HepG2 (cell line): ENCODE measurements around the gene L3MBTL4. TPM values are rescaled to one million over a fixed set of nuclear protein-coding genes. Genes with fewer than 3 reads are reported as not detected.

ENCODE experiments used
- ATAC-seq: fragments of 200-7000 bp; cut with Tn5 transposase; 3 replicates; pipeline ENCODE4 v1.9.1; 2020; ENCODE audit warnings: mild to moderate bottlenecking, moderate library complexity
- BruUV-seq: library from RNA; stranded (reverse); fragments of 400-500 nt; replicated peaks from 2 replicates; lab custom pipeline; 2021; lab: Mats Ljungman, UMichigan
- CTCF ChIA-PET: fragments of 300-600 bp; formaldehyde crosslinking; extraction: SDS; loops from one replicate; lab custom pipeline; 2021; ENCODE audit warnings: low total read pairs, inconsistent platforms, low intra/inter-chr PET ratio; lab: Yijun Ruan, JAX
- POLR2A ChIA-PET: fragments of 350-600 bp; sonication (Branson Sonifier 250); formaldehyde crosslinking; loops from one replicate; lab custom pipeline; 2020; ENCODE audit warnings: antibody characterized with exemption, inconsistent platforms; lab: Yijun Ruan, JAX
- DNase-seq: peaks from one replicate; pipeline ENCODE4 v3.0.0-alpha.2; 2015; ENCODE audit warnings: low spot score
- FAIRE-seq: peaks from 3 replicates; lab custom pipeline; 2011; peaks lifted over from hg19 to GRCh38; lab: Jason Lieb, UNC
- H2AFZ ChIP-seq: one replicate; pipeline ENCODE4 v1.6.1; 2011; ENCODE audit warnings: low read length, inconsistent platforms
- H3K27ac ChIP-seq: fragments of 300-600 bp; 3 replicates; pipeline ENCODE4 v1.8.0; 2011; ENCODE audit warnings: mixed run types, mild to moderate bottlenecking, mixed read lengths, low read length, inconsistent platforms; ENCODE audit not compliant: insufficient read depth; ENCODE audit errors: extremely low read length
- H3K27me3 ChIP-seq, 2 experiments: fragments of 200-600 bp in 1 of 2; 2 replicates in 1 of 2; 3 replicates in 1 of 2; pipeline versions ENCODE4 v1.6.0 to v1.8.0; 2011; ENCODE audit warnings: low read length in 2 of 2, mild to moderate bottlenecking in 2 of 2, moderate library complexity in 2 of 2, inconsistent platforms in 1 of 2; ENCODE audit not compliant: insufficient read depth in 2 of 2, control insufficient read depth in 1 of 2
- H3K36me3 ChIP-seq, 2 experiments: fragments of 200-600 bp in 1 of 2; replicated peaks in 1 of 2; 2 replicates in 1 of 2; 3 replicates in 1 of 2; pipeline versions ENCODE4 v1.5.1 to v1.8.0; 2011; ENCODE audit warnings: low read length in 2 of 2, inconsistent platforms in 1 of 2; ENCODE audit not compliant: insufficient read depth in 2 of 2, control insufficient read depth in 1 of 2
- H3K4me1 ChIP-seq: 2 replicates; pipeline ENCODE4 v1.5.1; 2012; ENCODE audit warnings: low read length, inconsistent platforms; ENCODE audit not compliant: insufficient read depth
- H3K4me2 ChIP-seq: 2 replicates; pipeline ENCODE4 v1.6.0; 2011; ENCODE audit warnings: low read depth, low read length, inconsistent platforms
- H3K4me3 ChIP-seq, 3 experiments: fragments of 200-600 bp in 1 of 3; sonication (generic), shearing (Covaris generic) in 1 of 3; replicated peaks in 1 of 3; 2 replicates each; pipeline ENCODE4 v1.5.1; 2011 to 2016; ENCODE audit warnings: low read length in 3 of 3, inconsistent platforms in 2 of 3, low read depth in 2 of 3, mild to moderate bottlenecking in 2 of 3, control low read depth in 1 of 3, mixed read lengths in 1 of 3; ENCODE audit not compliant: insufficient read depth in 1 of 3
- H3K79me2 ChIP-seq: one replicate; pipeline ENCODE4 v1.6.1; 2011; ENCODE audit warnings: low read length, inconsistent platforms; ENCODE audit not compliant: insufficient read depth
- H3K9ac ChIP-seq: 2 replicates; pipeline ENCODE4 v1.6.0; 2011; ENCODE audit warnings: mild to moderate bottlenecking, low read depth, low read length, inconsistent platforms; ENCODE audit not compliant: insufficient read depth
- H3K9me3 ChIP-seq: 2 replicates; pipeline ENCODE4 v1.5.1; 2012; ENCODE audit warnings: mild to moderate bottlenecking, low read length
- H4K20me1 ChIP-seq: 2 replicates; pipeline ENCODE4 v1.6.0; 2011; ENCODE audit warnings: inconsistent platforms, mild to moderate bottlenecking, low read length, moderate library complexity; ENCODE audit not compliant: insufficient read depth
- ADNP ChIP-seq: sonication (generic); formaldehyde crosslinking; IDR thresholded peaks from 2 replicates; pipeline ENCODE4 v1.4.0; 2020; ENCODE audit warnings: missing genetic modification reagents
- ARNT2 ChIP-seq: sonication (generic); formaldehyde crosslinking; IDR thresholded peaks from 2 replicates; pipeline ENCODE4 v1.8.0; 2022; ENCODE audit warnings: mild to moderate bottlenecking, low read depth, missing genetic modification reagents, moderate library complexity
- BCL6 ChIP-seq: IDR thresholded peaks from 2 replicates; pipeline ENCODE4 v1.6.1; 2016; ENCODE audit warnings: missing genetic modification reagents, missing compliant biosample characterization
- DR1 ChIP-seq: sonication (generic); formaldehyde crosslinking; IDR thresholded peaks from 2 replicates; pipeline ENCODE4 v1.8.0; 2021; ENCODE audit warnings: mild to moderate bottlenecking, missing genetic modification reagents, inconsistent platforms
- GATAD1 ChIP-seq: IDR thresholded peaks from 2 replicates; pipeline ENCODE4 v1.6.1; 2016; ENCODE audit warnings: missing genetic modification reagents, missing compliant biosample characterization
- IKZF4 ChIP-seq: sonication (generic); formaldehyde crosslinking; IDR thresholded peaks from 2 replicates; pipeline ENCODE4 v1.5.1; 2020; ENCODE audit warnings: borderline replicate concordance, mild to moderate bottlenecking, low read depth, missing genetic modification reagents; ENCODE audit errors: not compliant biosample characterization
- MED13 ChIP-seq: sonication (generic); formaldehyde crosslinking; IDR thresholded peaks from 2 replicates; pipeline ENCODE4 v1.5.0; 2020; ENCODE audit warnings: missing genetic modification reagents
- MLLT10 ChIP-seq: sonication (generic); formaldehyde crosslinking; IDR thresholded peaks from 2 replicates; pipeline ENCODE4 v1.4.0; 2020; ENCODE audit warnings: missing genetic modification reagents
- PRMT3 ChIP-seq: sonication (generic); formaldehyde crosslinking; IDR thresholded peaks from 2 replicates; pipeline ENCODE4 v1.8.1; 2022; ENCODE audit warnings: low read depth, mild to moderate bottlenecking, moderate library complexity, missing genetic modification reagents, borderline replicate concordance
- STAG1 ChIP-seq: sonication (generic); formaldehyde crosslinking; IDR thresholded peaks from 2 replicates; pipeline ENCODE4 v1.4.0; 2020; ENCODE audit warnings: missing genetic modification reagents
- ZBTB1 ChIP-seq: sonication (generic); formaldehyde crosslinking; IDR thresholded peaks from 2 replicates; pipeline ENCODE4 v1.4.0; 2020; ENCODE audit warnings: missing genetic modification reagents, borderline replicate concordance
- ZBTB21 ChIP-seq: sonication (generic); formaldehyde crosslinking; IDR thresholded peaks from 2 replicates; pipeline ENCODE4 v1.4.0; 2020; ENCODE audit warnings: missing genetic modification reagents
- ZNF136 ChIP-seq: sonication (generic); formaldehyde crosslinking; IDR thresholded peaks from 2 replicates; pipeline ENCODE4 v1.8.1; 2022; ENCODE audit warnings: low read depth, mild to moderate bottlenecking, moderate library complexity, missing genetic modification reagents
- ZNF468 ChIP-seq: sonication (generic); formaldehyde crosslinking; IDR thresholded peaks from 2 replicates; pipeline ENCODE4 v1.8.0; 2022; ENCODE audit warnings: mild to moderate bottlenecking, moderate library complexity, missing genetic modification reagents
- ZNF496 ChIP-seq: sonication (generic); formaldehyde crosslinking; IDR thresholded peaks from 2 replicates; pipeline ENCODE4 v1.8.1; 2023; ENCODE audit warnings: mild to moderate bottlenecking, moderate library complexity, missing genetic modification reagents; ENCODE audit not compliant: insufficient replicate concordance
- ZNF503 ChIP-seq: sonication (generic); formaldehyde crosslinking; IDR thresholded peaks from 2 replicates; pipeline ENCODE4 v1.4.0; 2020; ENCODE audit warnings: missing genetic modification reagents
- ZNF709 ChIP-seq: sonication (generic); formaldehyde crosslinking; IDR thresholded peaks from 2 replicates; pipeline ENCODE4 v1.5.0; 2020; ENCODE audit warnings: mild to moderate bottlenecking, missing genetic modification reagents
- ZSCAN22 ChIP-seq: sonication (generic); formaldehyde crosslinking; IDR thresholded peaks from 2 replicates; pipeline ENCODE4 v1.4.0; 2020; ENCODE audit warnings: mild to moderate bottlenecking, missing genetic modification reagents
- WGBS: methylation state at CpG from one replicate; pipeline ENCODE4 v1.1.6; 2017; ENCODE audit warnings: low lambda C conversion rate; 5-methylcytosine and 5-hydroxymethylcytosine counted together
- in situ Hi-C: cut with HindIII; loops from 2 replicates; pipeline ENCODE4 v1.10.0; 2017; ENCODE audit warnings: low pct_unique_long_range_greater_than_20kb; ENCODE audit not compliant: extremely low pct_ligation_motif_present
- intact Hi-C: fragments of 100-400 bp; cut with micrococcal nuclease; formaldehyde crosslinking; loops from one replicate; pipeline ENCODE4 v1.10.0; 2022; ENCODE audit not compliant: unreplicated experiment
- polyA plus RNA-seq, 8 experiments: library from polyadenylated mRNA; depleted of rRNA in 3 of 8; stranded (reverse) in 7 of 8; unstranded in 1 of 8; fragments of >200 nt; fragmentation: Illumina TruSeq in 4 of 8; extraction: Trizol in 4 of 8; gene quantifications; 2 replicates each; pipeline versions ENCODE4 v1.2.1 to v1.2.3, GENCODE V29; 2011 to 2016; ENCODE audit warnings: low read depth in 4 of 8, missing spikeins in 1 of 8, mixed read lengths in 1 of 8; ENCODE audit not compliant: insufficient read depth in 1 of 8
- total RNA-seq, 5 experiments: library from RNA; depleted of rRNA; stranded (reverse); fragments of >200 nt; fragmentation: Illumina TruSeq; extraction: Trizol; gene quantifications; 2 replicates each; pipeline ENCODE4 v1.2.3, GENCODE V29; 2016; ENCODE audit warnings: low read depth in 1 of 5

The L3MBTL4 gene
- total and polyA plus RNA-seq, 2 of the 13 experiments (the other 11 are each of a cell fraction or from before 2014, with no cell fraction given) = 10.8 to 13.3 TPM

DNA sequence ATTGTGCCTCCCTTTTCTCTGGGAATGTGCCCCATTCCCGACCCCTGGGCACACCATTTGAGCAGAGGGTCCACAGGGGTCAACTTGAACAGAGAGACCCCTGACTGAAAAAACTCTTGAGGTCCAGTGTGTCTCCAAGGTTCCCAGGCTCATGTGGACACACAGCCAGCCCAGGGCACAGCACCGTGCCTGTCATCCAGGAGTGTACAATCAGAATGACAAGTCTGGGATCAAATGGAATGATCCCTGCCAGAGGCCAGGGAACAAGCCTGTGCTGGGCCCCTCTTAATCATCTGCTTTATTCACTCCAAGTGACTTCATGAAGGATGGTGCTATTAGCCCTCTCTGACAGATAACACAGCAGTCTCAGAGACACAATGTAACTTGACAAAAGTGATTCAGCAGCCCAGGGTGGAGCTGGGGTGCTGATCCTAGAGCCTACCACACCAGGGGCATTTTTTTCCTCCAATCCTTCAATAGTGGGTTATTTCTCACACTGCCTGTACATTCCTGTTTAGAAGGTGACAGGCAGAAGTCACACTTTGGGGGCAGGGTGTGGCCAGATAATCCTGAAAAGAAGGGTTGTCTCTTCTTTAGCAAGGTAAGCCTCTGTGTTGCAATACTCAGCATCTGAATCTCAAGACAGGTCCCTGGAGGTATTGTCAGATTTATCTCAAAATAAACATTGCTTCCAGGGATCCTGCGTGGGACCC, 435.4 kb downstream of the L3MBTL4 start:
- FAIRE-seq (no peak), ATAC-seq (no peak), DNase-seq (no peak)
- no peak overlapping the region for H2AFZ ChIP-seq
- no peak overlapping the region for H3K27ac ChIP-seq
- intact Hi-C loops (no loop called here), in situ Hi-C loops (no loop called here)
- no TSS peak for BruUV-seq
- WGBS = 87% methylated on average over 2 of the region's 3 CpGs
- POLR2A ChIA-PET = no interaction called here
- no peaks in the 10 kb centered on the region for H3K9me3 ChIP-seq
- CTCF ChIA-PET = no interaction called here
- no peak overlapping the region for H3K4me2 ChIP-seq
- H3K4me1 ChIP-seq = peaks cover 15% of the 10 kb centered on the region; the same call in 1 of the 2 replicates
- TF ChIP-seq DR1 (CRISPR knock-in tag) = no peak
- TF ChIP-seq ZBTB1 (CRISPR knock-in tag) = no peak
- TF ChIP-seq PRMT3 = no peak
- no peaks in the 10 kb centered on the region for H4K20me1 ChIP-seq
- peaks cover 2% of the 10 kb centered on the region in 2 experiments; a peak in 3 of 5 replicates for H3K36me3 ChIP-seq
- no peak overlapping the region for H3K9ac ChIP-seq
- no peak overlapping the region for H3K4me3 ChIP-seq
- H3K79me2 ChIP-seq = no peaks in the 10 kb centered on the region
- H3K27me3 ChIP-seq = no peaks in the 10 kb centered on the region

GRCh38 chr18:5977022-5977421, 437.7 kb downstream of the L3MBTL4 start:
- Histone ChIP-seq H4K20me1 (no peaks in the 10 kb centered on the region), H3K27me3 (no peaks in the 10 kb centered on the region), H3K4me3 (no peak overlapping the region), H3K4me2 (no peak overlapping the region), H3K79me2 (no peaks in the 10 kb centered on the region), H3K36me3 (peaks cover 2 to 5% of the 10 kb centered on the region in 2 experiments; a peak in 2 of 5 replicates), H3K9me3 (no peaks in the 10 kb centered on the region)
- POLR2A ChIA-PET = no interaction called here
- intact Hi-C loops = no loop called here
- DNase-seq = no peak
- no peak for ATAC-seq
- BruUV-seq = no TSS peak
- in situ Hi-C loops = no loop called here
- TF ChIP-seq GATAD1 (no peak), ZNF136 (CRISPR knock-in tag) (no peak), MLLT10 (CRISPR knock-in tag) (no peak), STAG1 (CRISPR knock-in tag) (no peak), BCL6 (CRISPR knock-in tag) (no peak), ADNP (no peak), ZNF709 (no peak), ZNF468 (no peak), ZNF496 (CRISPR knock-in tag) (no peak), ZNF503 (CRISPR knock-in tag) (no peak), ZSCAN22 (CRISPR knock-in tag) (no peak), ZBTB21 (CRISPR knock-in tag) (no peak), MED13 (CRISPR knock-in tag) (no peak), ARNT2 (CRISPR knock-in tag) (no peak), IKZF4 (no peak)
- TF ChIP-seq, all 625 proteins: peak for 0
- Histone ChIP-seq H3K27ac (no peak overlapping the region), H3K4me1 (peaks cover 17% of the 10 kb centered on the region), H2AFZ (no peak overlapping the region), H3K9ac (no peak overlapping the region)
- 95% methylated on average over 4 of the region's 4 CpGs for WGBS
- CTCF ChIA-PET = no interaction called here
- no peak for FAIRE-seq
